DMS53 (cell line): ENCODE data around the gene FMN1.

ENCODE experiments used
- DNase-seq: peaks from one replicate; lab custom pipeline; 2025; lab: John Stamatoyannopoulos, UW

The FMN1 gene

GRCh38 chr15:32718821-32719716 lies 475.4 kb downstream of the FMN1 start:
- DNase-seq = peak; percentile 53

GRCh38 chr15:32718227-32718820 lies 476.2 kb downstream of the FMN1 start:
- DNase-seq = peak; percentile 54

- peak; percentile 35 for DNase-seq
These were observed 476.9 kb downstream of the FMN1 start, which contains the start of gene GREM1 for GRCh38 chr15:32717426-32718226. TSS of gene GREM1 (plus strand) at chr15:32718004. CDS start at chr15:32730691, 12,687 bp downstream.

- DNase-seq = no peak
These were observed 477.5 kb downstream of the FMN1 start for GRCh38 chr15:32716915-32717425.

GRCh38 chr15:32716216-32716914 lies 478.1 kb downstream of the FMN1 start:
- no peak for DNase-seq
